Adrenal gland (tissue), 5 donors: ENCODE results near the gene EEF1AKMT3.

Source experiments
- POLR2A ChIP-seq, 2 donors: fragments of 450-650 bp; IDR thresholded peaks; one replicate each; pipeline ENCODE4 v1.6.1; 2017; ENCODE audit warnings: antibody characterized with exemption in 2 of 2, mild to moderate bottlenecking in 2 of 2, moderate library complexity in 1 of 2
- TF ChIP-seq, protein P1 (sequence below), 6 experiments: fragments of 450-650 bp in 4 of 6; fragments of 200-600 bp in 2 of 6; sonication (generic) in 1 of 6; IDR thresholded peaks; 1 replicate in 5 of 6; 2 replicates in 1 of 6; pipeline versions ENCODE4 v1.5.1 to v1.8.0; 2016 to 2021; ENCODE audit warnings: antibody characterized with exemption in 6 of 6, mild to moderate bottlenecking in 2 of 6, moderate library complexity in 1 of 6
- donor health status: DM: no; HTN: no; CAD: no.

DNA sequence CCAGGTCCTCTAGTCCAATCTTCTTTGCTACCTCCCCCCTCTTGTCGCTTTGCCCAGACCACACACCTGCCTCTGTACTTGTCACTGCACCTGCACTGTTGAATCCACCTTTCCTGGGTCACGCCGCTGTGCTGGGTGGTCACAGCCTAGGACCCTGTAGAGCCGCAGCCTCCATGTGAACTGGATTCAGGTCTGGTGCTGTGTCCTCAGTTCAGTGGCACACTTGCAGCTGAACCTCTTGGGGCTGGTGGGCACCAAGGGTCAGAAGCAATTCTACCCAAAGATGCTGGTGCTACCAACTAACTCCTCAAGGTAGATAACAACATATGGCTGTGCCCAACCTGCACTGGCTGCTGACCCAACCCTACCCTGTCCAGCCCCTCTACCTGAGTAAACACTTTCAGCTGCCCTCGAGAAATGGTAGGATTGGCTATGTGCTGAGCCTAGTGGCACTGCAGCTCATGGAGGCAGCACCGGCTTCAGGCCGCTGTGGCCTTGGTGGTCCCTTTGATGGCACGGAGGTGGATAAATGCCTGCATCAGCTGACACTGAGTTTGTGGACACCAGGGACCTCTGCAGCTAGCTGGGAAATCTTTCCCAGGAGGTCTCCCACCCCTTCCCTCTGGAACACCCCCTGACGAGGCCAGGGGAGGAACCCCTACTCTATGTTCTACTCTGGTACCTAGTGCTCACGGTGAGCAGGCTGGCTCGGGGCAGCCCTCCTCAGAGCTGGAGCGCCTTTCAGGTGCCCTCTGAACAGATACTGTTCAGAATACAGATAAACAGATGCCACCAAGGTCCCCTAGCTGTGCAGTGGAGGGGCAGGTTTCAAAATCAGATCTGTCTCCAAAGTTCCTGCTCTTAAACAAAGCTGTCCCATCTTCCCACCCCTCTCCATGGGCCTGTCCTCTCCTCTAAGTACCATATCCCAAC lies 48.1 kb upstream of the EEF1AKMT3 start:
- TF ChIP-seq, protein P1, sequence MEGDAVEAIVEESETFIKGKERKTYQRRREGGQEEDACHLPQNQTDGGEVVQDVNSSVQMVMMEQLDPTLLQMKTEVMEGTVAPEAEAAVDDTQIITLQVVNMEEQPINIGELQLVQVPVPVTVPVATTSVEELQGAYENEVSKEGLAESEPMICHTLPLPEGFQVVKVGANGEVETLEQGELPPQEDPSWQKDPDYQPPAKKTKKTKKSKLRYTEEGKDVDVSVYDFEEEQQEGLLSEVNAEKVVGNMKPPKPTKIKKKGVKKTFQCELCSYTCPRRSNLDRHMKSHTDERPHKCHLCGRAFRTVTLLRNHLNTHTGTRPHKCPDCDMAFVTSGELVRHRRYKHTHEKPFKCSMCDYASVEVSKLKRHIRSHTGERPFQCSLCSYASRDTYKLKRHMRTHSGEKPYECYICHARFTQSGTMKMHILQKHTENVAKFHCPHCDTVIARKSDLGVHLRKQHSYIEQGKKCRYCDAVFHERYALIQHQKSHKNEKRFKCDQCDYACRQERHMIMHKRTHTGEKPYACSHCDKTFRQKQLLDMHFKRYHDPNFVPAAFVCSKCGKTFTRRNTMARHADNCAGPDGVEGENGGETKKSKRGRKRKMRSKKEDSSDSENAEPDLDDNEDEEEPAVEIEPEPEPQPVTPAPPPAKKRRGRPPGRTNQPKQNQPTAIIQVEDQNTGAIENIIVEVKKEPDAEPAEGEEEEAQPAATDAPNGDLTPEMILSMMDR (IDR thresholded peaks at IDR 0.05), result no peak
- TF ChIP-seq POLR2A (IDR thresholded peaks at IDR 0.05), result no peak
